Measurements from ENCODE around the gene KLK2. TPM values are rescaled to one million over a fixed set of nuclear protein-coding genes. Genes with fewer than 3 reads are reported as not detected.

The KLK2 gene
- total and polyA plus RNA-seq, 2 donors (not counting 1 experiment from before 2014, with no cell fraction given), result not detected

DNA sequence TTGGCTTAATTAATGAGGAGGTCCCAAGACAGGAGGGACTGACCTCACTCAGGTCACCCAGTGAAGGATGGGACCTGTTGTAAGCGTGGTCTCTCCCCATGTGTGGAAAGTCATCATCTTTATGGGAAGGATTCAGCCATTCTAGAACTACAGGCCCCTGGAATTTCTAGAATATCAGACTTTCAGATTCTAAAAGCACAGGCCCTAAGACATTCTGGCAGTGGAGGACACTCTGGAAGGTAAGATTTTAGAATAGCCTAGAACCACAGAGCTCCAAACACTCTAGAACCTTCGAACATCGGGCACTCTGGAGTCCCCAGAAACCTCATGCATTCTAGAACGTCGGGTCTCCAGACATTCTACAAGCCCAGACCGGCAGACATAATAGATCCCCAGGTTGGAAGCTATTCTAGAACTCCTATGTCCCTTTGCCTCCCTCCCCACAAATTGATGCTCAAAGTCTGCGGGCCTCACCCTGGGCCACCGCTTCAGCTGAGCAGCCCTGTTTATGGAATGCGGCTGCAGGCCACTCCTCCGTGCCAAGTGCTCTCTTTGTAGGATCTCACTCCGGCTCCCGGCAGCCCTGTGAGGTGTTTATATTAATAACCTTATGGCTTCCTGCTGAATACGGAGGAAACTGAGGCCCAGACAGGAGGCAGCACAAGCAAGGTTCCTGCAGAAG is 38.0 kb upstream of the KLK2 start:
- no peaks in the 10 kb centered on the region for H3K79me2 ChIP-seq (ENCODE audit: control insufficient read depth, insufficient read depth, low read length)
- DNase-seq (ENCODE audit: low read depth in 2 of 2), result peak in 1 of 2 donors; percentile 5
- no peak for TF ChIP-seq CTCF (conservative IDR thresholded peaks at IDR 0.05 in 1 of 2, IDR thresholded peaks at IDR 0.05 in 1 of 2; ENCODE audit: low read depth in 1 of 2, low read length in 2 of 2)
- TF ChIP-seq EZH2 (IDR thresholded peaks at IDR 0.05; ENCODE audit: low read length, missing control alignments), result no peak
- no peaks in the 10 kb centered on the region for H3K27me3 ChIP-seq (ENCODE audit: control insufficient read depth, insufficient read depth, low read length)
- H3K4me3 ChIP-seq (replicated peaks in 1 of 4; ENCODE audit: control extremely low read depth in 1 of 4, insufficient read depth in 1 of 4, low read depth in 3 of 4, low read length in 4 of 4), result peak overlapping the region; percentile 38 to 62 (median 56)
- peak overlapping the region; percentile 69 for H3K4me2 ChIP-seq (ENCODE audit: extremely low read depth, insufficient read depth, low read length)
- H4K20me1 ChIP-seq (ENCODE audit: control insufficient read depth, extremely low read depth, insufficient read depth, low read length), result no peaks in the 10 kb centered on the region
- no peaks in the 10 kb centered on the region for H3K4me1 ChIP-seq (ENCODE audit: control insufficient read depth, extremely low read depth, insufficient read depth, low read length)
- H3K27ac ChIP-seq (ENCODE audit: insufficient read depth, low read length), result no peak overlapping the region
- no peak overlapping the region for H3K9ac ChIP-seq (ENCODE audit: insufficient read depth, low read length)
- no peaks in the 10 kb centered on the region for H3K36me3 ChIP-seq (ENCODE audit: control insufficient read depth, insufficient read depth, low read length)
- no peaks in the 10 kb centered on the region for H3K9me3 ChIP-seq (ENCODE audit: control insufficient read depth, insufficient read depth, low read depth, low read length)
- peak overlapping the region; percentile 75 for H2AFZ ChIP-seq (ENCODE audit: low read length)

GRCh38 chr19:50835785-50836542 is 37.3 kb upstream of the KLK2 start:
- DNase-seq (ENCODE audit: low read depth in 2 of 2), result peak; percentile 35 to 44
- no peaks in the 10 kb centered on the region for H4K20me1 ChIP-seq (ENCODE audit: control insufficient read depth, extremely low read depth, insufficient read depth, low read length)
- H3K27ac ChIP-seq (ENCODE audit: insufficient read depth, low read length), result no peak overlapping the region
- no peaks in the 10 kb centered on the region for H3K79me2 ChIP-seq (ENCODE audit: control insufficient read depth, insufficient read depth, low read length)
- peak overlapping the region; percentile 38 to 62 (median 56) for H3K4me3 ChIP-seq (replicated peaks in 1 of 4; ENCODE audit: control extremely low read depth in 1 of 4, insufficient read depth in 1 of 4, low read depth in 3 of 4, low read length in 4 of 4)
- no peaks in the 10 kb centered on the region for H3K4me1 ChIP-seq (ENCODE audit: control insufficient read depth, extremely low read depth, insufficient read depth, low read length)
- no peaks in the 10 kb centered on the region for H3K27me3 ChIP-seq (ENCODE audit: control insufficient read depth, insufficient read depth, low read length)
- H3K36me3 ChIP-seq (ENCODE audit: control insufficient read depth, insufficient read depth, low read length), result no peaks in the 10 kb centered on the region
- peak overlapping the region; percentile 75 for H2AFZ ChIP-seq (ENCODE audit: low read length)
- no peaks in the 10 kb centered on the region for H3K9me3 ChIP-seq (ENCODE audit: control insufficient read depth, insufficient read depth, low read depth, low read length)
- no peak overlapping the region for H3K9ac ChIP-seq (ENCODE audit: insufficient read depth, low read length)
- peak overlapping the region; percentile 76 for H3K4me2 ChIP-seq (ENCODE audit: extremely low read depth, insufficient read depth, low read length)
- TF ChIP-seq CTCF (conservative IDR thresholded peaks at IDR 0.05 in 1 of 2, IDR thresholded peaks at IDR 0.05 in 1 of 2; ENCODE audit: low read depth in 1 of 2, low read length in 2 of 2) (no peak), EZH2 (IDR thresholded peaks at IDR 0.05; ENCODE audit: low read length, missing control alignments) (no peak)

DNA sequence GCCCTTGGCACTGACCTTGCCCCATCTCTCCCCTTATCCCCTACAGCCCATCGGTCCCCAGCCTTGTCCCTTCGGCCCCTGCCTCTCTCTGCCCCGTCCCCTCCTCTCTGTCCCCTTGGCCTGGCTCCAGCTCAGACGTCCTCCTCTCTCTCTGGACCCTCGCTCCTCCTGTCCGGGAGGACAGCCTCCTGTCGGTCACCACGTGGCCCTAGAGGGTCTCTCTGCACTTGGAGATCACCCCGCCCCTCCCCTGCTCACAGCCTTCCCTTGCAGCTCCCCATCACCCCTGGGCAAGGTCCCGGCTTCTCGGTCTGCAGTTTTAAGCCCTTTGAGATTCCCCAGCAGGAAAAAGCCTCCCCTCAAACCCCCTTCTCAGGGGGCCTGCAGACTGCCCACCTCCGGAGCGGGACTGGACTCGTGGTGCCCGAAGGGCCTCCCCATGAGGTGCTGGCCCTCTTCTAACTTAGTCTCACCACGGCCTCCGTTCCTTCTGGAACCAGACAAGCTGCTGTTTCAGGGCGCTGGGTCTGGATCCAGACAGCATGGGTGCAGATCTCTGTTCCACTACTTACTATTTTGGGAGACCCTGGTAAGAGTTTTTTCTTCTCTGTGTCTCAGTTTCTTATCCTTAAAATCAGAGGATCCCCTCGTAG is 36.6 kb upstream of the KLK2 start:
- no peaks in the 10 kb centered on the region for H3K4me1 ChIP-seq (ENCODE audit: control insufficient read depth, extremely low read depth, insufficient read depth, low read length)
- H2AFZ ChIP-seq (ENCODE audit: low read length), result no peak overlapping the region

More for the DNA sequence above, 36.6 kb upstream of the KLK2 start:
- Histone ChIP-seq H3K27ac (ENCODE audit: insufficient read depth, low read length) (no peak overlapping the region), H3K9me3 (ENCODE audit: control insufficient read depth, insufficient read depth, low read depth, low read length) (no peaks in the 10 kb centered on the region), H3K9ac (ENCODE audit: insufficient read depth, low read length) (no peak overlapping the region), H3K27me3 (ENCODE audit: control insufficient read depth, insufficient read depth, low read length) (no peaks in the 10 kb centered on the region), H3K36me3 (ENCODE audit: control insufficient read depth, insufficient read depth, low read length) (no peaks in the 10 kb centered on the region), H3K79me2 (ENCODE audit: control insufficient read depth, insufficient read depth, low read length) (no peaks in the 10 kb centered on the region), H3K4me3 (replicated peaks in 1 of 4; ENCODE audit: control extremely low read depth in 1 of 4, insufficient read depth in 1 of 4, low read depth in 3 of 4, low read length in 4 of 4) (no peak overlapping the region), H4K20me1 (ENCODE audit: control insufficient read depth, extremely low read depth, insufficient read depth, low read length) (no peaks in the 10 kb centered on the region), H3K4me2 (ENCODE audit: extremely low read depth, insufficient read depth, low read length) (peak overlapping the region; percentile 76)
- no peak for TF ChIP-seq EZH2 (IDR thresholded peaks at IDR 0.05; ENCODE audit: low read length, missing control alignments)
- TF ChIP-seq CTCF (conservative IDR thresholded peaks at IDR 0.05 in 1 of 2, IDR thresholded peaks at IDR 0.05 in 1 of 2; ENCODE audit: low read depth in 1 of 2, low read length in 2 of 2), result no peak
- no peak for DNase-seq (ENCODE audit: low read depth in 2 of 2)
